WTC11 (cell line): Measurements from ENCODE around the gene BMP6. TPM values are rescaled to one million over a fixed set of nuclear protein-coding genes. Genes with fewer than 3 reads are reported as not detected.

Experiments
- ATAC-seq: fragments of 200-7000 bp; cut with Tn5 transposase; 2 replicates; pipeline ENCODE4 v1.10.0; 2021; ENCODE audit warnings: mild to moderate bottlenecking, moderate library complexity
- CTCF ChIA-PET: fragments of 300-600 bp; sonication (Branson Sonifier 250); formaldehyde crosslinking; loops from one replicate; lab custom pipeline; 2021; ENCODE audit warnings: antibody characterized with exemption; lab: Charles Lee
- POLR2A ChIA-PET: fragments of 350-600 bp; sonication (Branson Sonifier 250); formaldehyde crosslinking; loops from one replicate; lab custom pipeline; 2021; ENCODE audit warnings: antibody characterized with exemption; lab: Charles Lee
- DNase-seq: peaks from one replicate; pipeline ENCODE4 v3.0.0; 2021; ENCODE audit warnings: low spot score
- H3K27ac Mint-ChIP-seq: 2 replicates; pipeline ENCODE4 v1.8.0; 2021; ENCODE audit warnings: mixed read lengths
- H3K27me3 Mint-ChIP-seq: 2 replicates; pipeline ENCODE4 v1.8.0; 2021; ENCODE audit warnings: low read depth, mild to moderate bottlenecking, moderate library complexity, mixed read lengths
- H3K36me3 Mint-ChIP-seq: 2 replicates; pipeline ENCODE4 v1.8.0; 2021; ENCODE audit warnings: mixed read lengths
- H3K4me1 Mint-ChIP-seq: 2 replicates; pipeline ENCODE4 v1.8.0; 2022; ENCODE audit warnings: mixed read lengths
- H3K4me3 Mint-ChIP-seq: 2 replicates; pipeline ENCODE4 v1.8.0; 2021; ENCODE audit warnings: mild to moderate bottlenecking, moderate library complexity, mixed read lengths
- H3K9me3 Mint-ChIP-seq: 2 replicates; pipeline ENCODE4 v1.8.0; 2021; ENCODE audit warnings: mixed read lengths
- CREM ChIP-seq: sonication (generic); formaldehyde crosslinking; IDR thresholded peaks from 2 replicates; pipeline ENCODE4 v1.8.1; 2022; ENCODE audit warnings: mild to moderate bottlenecking, missing genetic modification reagents, moderate library complexity
- GABPB1 ChIP-seq: sonication (generic); formaldehyde crosslinking; IDR thresholded peaks from 2 replicates; pipeline ENCODE4 v1.8.1; 2023; ENCODE audit warnings: mild to moderate bottlenecking, missing genetic modification reagents
- GRHL2 ChIP-seq: fragments of 250-450 bp; sonication (Bioruptor Pico); IDR thresholded peaks from 2 replicates; pipeline ENCODE4 v1.8.0; 2022; ENCODE audit warnings: mild to moderate bottlenecking, moderate library complexity; ENCODE audit not compliant: insufficient replicate concordance, severe bottlenecking
- MXD4 ChIP-seq: fragments of 250-450 bp; sonication (Bioruptor Pico); IDR thresholded peaks from 2 replicates; pipeline ENCODE4 v1.8.0; 2021; ENCODE audit warnings: mild to moderate bottlenecking, moderate library complexity, borderline replicate concordance
- NFE2L1 ChIP-seq: sonication (generic); formaldehyde crosslinking; IDR thresholded peaks from 2 replicates; pipeline ENCODE4 v1.8.1; 2023; ENCODE audit warnings: missing genetic modification reagents
- NR2C2 ChIP-seq: sonication (generic); formaldehyde crosslinking; IDR thresholded peaks from 2 replicates; pipeline ENCODE4 v1.8.0; 2022; ENCODE audit warnings: mild to moderate bottlenecking, missing genetic modification reagents
- SOX15 ChIP-seq: fragments of 250-450 bp; sonication (Bioruptor Pico); IDR thresholded peaks from 2 replicates; pipeline ENCODE4 v1.9.0; 2021; ENCODE audit warnings: mild to moderate bottlenecking
- TEAD1 ChIP-seq: sonication (generic); formaldehyde crosslinking; IDR thresholded peaks from 2 replicates; pipeline ENCODE4 v1.8.0; 2022; ENCODE audit warnings: mild to moderate bottlenecking, missing genetic modification reagents
- ZNF138 ChIP-seq: sonication (generic); formaldehyde crosslinking; conservative IDR thresholded peaks from 2 replicates; pipeline ENCODE4 v1.8.1; 2022; ENCODE audit warnings: mild to moderate bottlenecking, moderate library complexity, missing genetic modification reagents
- ZNF671 ChIP-seq: fragments of 250-450 bp; sonication (Bioruptor Pico); IDR thresholded peaks from 2 replicates; pipeline ENCODE4 v1.8.0; 2021; ENCODE audit warnings: mild to moderate bottlenecking
- total RNA-seq: library from RNA; stranded (reverse); gene quantifications from 3 replicates; pipeline ENCODE4 v1.2.3, GENCODE V29; 2021
- TF ChIP-seq, protein P1 (sequence below): sonication (generic); formaldehyde crosslinking; IDR thresholded peaks from 2 replicates; pipeline ENCODE4 v1.8.0; 2023; ENCODE audit warnings: mild to moderate bottlenecking, missing genetic modification reagents
- TF ChIP-seq, protein P2 (sequence below): sonication (generic); formaldehyde crosslinking; IDR thresholded peaks from 2 replicates; pipeline ENCODE4 v1.8.1; 2022; ENCODE audit warnings: mild to moderate bottlenecking, moderate library complexity, missing genetic modification reagents
- TF ChIP-seq, protein P3 (sequence below): fragments of 250-450 bp; sonication (Bioruptor Pico); IDR thresholded peaks from 2 replicates; pipeline ENCODE4 v1.9.0; 2021; ENCODE audit warnings: mild to moderate bottlenecking
- TF ChIP-seq, protein P4 (sequence below): sonication (generic); formaldehyde crosslinking; IDR thresholded peaks from 2 replicates; pipeline ENCODE4 v1.8.1; 2023; ENCODE audit warnings: mild to moderate bottlenecking, missing genetic modification reagents, borderline replicate concordance
- TF ChIP-seq, protein P5 (sequence below): sonication (generic); formaldehyde crosslinking; IDR thresholded peaks from 2 replicates; pipeline ENCODE4 v1.8.1; 2023; ENCODE audit warnings: mild to moderate bottlenecking, missing genetic modification reagents
- TF ChIP-seq, protein P6 (sequence below): fragments of 250-450 bp; sonication (Bioruptor Pico); IDR thresholded peaks from 2 replicates; pipeline ENCODE4 v2.1.2; 2022; ENCODE audit warnings: mild to moderate bottlenecking, moderate library complexity
- TF ChIP-seq, protein P7 (sequence below): sonication (generic); formaldehyde crosslinking; IDR thresholded peaks from 2 replicates; pipeline ENCODE4 v1.8.1; 2023; ENCODE audit warnings: mild to moderate bottlenecking, missing genetic modification reagents
- TF ChIP-seq, protein P8 (sequence below): sonication (generic); formaldehyde crosslinking; conservative IDR thresholded peaks from 2 replicates; pipeline ENCODE4 v1.8.1; 2023; ENCODE audit warnings: mild to moderate bottlenecking, low read depth, missing genetic modification reagents, moderate library complexity

BMP6 gene
- total RNA-seq, 1 experiment from 2014 or later = 1.0 TPM

DNA sequence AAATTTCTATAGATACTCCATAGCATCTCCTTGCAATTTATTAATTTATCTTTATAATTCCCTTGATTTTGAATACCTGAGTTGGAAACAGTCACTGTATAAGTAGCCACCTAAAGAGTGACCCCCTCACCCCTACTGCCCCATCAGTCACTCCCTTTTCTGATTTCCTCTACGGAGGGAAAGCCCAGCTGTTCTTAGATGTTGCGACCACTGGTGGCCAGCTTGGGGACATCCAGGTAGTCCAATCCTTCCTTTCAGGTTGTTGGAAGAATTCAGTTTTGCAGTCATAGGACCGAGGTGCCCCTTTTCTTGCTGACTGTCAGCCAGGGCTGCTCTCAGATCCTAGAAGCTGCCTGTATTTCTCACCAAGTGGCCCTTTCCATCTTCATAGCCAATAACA, 87.8 kb downstream of the BMP6 start:
- POLR2A ChIA-PET = no interaction called here
- no peaks in the 10 kb centered on the region for H3K4me1 Mint-ChIP-seq
- no peak overlapping the region for H3K4me3 Mint-ChIP-seq
- CTCF ChIA-PET = interaction anchor here (0.6 to 1.9 kb wide), 7 partner anchors 11 to 668 kb away, joined by 3 to 9 read pairs (median 4); no protein-coding TSS in a partner anchor
- peaks cover 6% of the 10 kb centered on the region for H3K9me3 Mint-ChIP-seq
- TF ChIP-seq, protein P1, sequence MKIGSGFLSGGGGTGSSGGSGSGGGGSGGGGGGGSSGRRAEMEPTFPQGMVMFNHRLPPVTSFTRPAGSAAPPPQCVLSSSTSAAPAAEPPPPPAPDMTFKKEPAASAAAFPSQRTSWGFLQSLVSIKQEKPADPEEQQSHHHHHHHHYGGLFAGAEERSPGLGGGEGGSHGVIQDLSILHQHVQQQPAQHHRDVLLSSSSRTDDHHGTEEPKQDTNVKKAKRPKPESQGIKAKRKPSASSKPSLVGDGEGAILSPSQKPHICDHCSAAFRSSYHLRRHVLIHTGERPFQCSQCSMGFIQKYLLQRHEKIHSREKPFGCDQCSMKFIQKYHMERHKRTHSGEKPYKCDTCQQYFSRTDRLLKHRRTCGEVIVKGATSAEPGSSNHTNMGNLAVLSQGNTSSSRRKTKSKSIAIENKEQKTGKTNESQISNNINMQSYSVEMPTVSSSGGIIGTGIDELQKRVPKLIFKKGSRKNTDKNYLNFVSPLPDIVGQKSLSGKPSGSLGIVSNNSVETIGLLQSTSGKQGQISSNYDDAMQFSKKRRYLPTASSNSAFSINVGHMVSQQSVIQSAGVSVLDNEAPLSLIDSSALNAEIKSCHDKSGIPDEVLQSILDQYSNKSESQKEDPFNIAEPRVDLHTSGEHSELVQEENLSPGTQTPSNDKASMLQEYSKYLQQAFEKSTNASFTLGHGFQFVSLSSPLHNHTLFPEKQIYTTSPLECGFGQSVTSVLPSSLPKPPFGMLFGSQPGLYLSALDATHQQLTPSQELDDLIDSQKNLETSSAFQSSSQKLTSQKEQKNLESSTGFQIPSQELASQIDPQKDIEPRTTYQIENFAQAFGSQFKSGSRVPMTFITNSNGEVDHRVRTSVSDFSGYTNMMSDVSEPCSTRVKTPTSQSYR = no peak
- no peak for TF ChIP-seq MXD4 (CRISPR knock-in tag)
- TF ChIP-seq GABPB1 = no peak
- TF ChIP-seq, protein P2, sequence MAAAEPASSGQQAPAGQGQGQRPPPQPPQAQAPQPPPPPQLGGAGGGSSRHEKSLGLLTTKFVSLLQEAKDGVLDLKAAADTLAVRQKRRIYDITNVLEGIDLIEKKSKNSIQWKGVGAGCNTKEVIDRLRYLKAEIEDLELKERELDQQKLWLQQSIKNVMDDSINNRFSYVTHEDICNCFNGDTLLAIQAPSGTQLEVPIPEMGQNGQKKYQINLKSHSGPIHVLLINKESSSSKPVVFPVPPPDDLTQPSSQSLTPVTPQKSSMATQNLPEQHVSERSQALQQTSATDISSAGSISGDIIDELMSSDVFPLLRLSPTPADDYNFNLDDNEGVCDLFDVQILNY (CRISPR knock-in tag) = no peak
- TF ChIP-seq, protein P3, sequence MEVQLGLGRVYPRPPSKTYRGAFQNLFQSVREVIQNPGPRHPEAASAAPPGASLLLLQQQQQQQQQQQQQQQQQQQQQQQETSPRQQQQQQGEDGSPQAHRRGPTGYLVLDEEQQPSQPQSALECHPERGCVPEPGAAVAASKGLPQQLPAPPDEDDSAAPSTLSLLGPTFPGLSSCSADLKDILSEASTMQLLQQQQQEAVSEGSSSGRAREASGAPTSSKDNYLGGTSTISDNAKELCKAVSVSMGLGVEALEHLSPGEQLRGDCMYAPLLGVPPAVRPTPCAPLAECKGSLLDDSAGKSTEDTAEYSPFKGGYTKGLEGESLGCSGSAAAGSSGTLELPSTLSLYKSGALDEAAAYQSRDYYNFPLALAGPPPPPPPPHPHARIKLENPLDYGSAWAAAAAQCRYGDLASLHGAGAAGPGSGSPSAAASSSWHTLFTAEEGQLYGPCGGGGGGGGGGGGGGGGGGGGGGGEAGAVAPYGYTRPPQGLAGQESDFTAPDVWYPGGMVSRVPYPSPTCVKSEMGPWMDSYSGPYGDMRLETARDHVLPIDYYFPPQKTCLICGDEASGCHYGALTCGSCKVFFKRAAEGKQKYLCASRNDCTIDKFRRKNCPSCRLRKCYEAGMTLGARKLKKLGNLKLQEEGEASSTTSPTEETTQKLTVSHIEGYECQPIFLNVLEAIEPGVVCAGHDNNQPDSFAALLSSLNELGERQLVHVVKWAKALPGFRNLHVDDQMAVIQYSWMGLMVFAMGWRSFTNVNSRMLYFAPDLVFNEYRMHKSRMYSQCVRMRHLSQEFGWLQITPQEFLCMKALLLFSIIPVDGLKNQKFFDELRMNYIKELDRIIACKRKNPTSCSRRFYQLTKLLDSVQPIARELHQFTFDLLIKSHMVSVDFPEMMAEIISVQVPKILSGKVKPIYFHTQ = no peak
- no peak for TF ChIP-seq ZNF138
- TF ChIP-seq NFE2L1 (CRISPR knock-in tag) = no peak
- TF ChIP-seq ZNF671 (CRISPR knock-in tag) = no peak
- TF ChIP-seq SOX15 (CRISPR knock-in tag) = no peak
- TF ChIP-seq TEAD1 (CRISPR knock-in tag) = no peak
- TF ChIP-seq, protein P4, sequence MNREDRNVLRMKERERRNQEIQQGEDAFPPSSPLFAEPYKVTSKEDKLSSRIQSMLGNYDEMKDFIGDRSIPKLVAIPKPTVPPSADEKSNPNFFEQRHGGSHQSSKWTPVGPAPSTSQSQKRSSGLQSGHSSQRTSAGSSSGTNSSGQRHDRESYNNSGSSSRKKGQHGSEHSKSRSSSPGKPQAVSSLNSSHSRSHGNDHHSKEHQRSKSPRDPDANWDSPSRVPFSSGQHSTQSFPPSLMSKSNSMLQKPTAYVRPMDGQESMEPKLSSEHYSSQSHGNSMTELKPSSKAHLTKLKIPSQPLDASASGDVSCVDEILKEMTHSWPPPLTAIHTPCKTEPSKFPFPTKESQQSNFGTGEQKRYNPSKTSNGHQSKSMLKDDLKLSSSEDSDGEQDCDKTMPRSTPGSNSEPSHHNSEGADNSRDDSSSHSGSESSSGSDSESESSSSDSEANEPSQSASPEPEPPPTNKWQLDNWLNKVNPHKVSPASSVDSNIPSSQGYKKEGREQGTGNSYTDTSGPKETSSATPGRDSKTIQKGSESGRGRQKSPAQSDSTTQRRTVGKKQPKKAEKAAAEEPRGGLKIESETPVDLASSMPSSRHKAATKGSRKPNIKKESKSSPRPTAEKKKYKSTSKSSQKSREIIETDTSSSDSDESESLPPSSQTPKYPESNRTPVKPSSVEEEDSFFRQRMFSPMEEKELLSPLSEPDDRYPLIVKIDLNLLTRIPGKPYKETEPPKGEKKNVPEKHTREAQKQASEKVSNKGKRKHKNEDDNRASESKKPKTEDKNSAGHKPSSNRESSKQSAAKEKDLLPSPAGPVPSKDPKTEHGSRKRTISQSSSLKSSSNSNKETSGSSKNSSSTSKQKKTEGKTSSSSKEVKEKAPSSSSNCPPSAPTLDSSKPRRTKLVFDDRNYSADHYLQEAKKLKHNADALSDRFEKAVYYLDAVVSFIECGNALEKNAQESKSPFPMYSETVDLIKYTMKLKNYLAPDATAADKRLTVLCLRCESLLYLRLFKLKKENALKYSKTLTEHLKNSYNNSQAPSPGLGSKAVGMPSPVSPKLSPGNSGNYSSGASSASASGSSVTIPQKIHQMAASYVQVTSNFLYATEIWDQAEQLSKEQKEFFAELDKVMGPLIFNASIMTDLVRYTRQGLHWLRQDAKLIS (CRISPR knock-in tag) = no peak
- TF ChIP-seq, protein P5, sequence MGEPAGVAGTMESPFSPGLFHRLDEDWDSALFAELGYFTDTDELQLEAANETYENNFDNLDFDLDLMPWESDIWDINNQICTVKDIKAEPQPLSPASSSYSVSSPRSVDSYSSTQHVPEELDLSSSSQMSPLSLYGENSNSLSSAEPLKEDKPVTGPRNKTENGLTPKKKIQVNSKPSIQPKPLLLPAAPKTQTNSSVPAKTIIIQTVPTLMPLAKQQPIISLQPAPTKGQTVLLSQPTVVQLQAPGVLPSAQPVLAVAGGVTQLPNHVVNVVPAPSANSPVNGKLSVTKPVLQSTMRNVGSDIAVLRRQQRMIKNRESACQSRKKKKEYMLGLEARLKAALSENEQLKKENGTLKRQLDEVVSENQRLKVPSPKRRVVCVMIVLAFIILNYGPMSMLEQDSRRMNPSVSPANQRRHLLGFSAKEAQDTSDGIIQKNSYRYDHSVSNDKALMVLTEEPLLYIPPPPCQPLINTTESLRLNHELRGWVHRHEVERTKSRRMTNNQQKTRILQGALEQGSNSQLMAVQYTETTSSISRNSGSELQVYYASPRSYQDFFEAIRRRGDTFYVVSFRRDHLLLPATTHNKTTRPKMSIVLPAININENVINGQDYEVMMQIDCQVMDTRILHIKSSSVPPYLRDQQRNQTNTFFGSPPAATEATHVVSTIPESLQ (CRISPR knock-in tag) = no peak
- no peaks in the 10 kb centered on the region for H3K27me3 Mint-ChIP-seq
- peak; percentile 96 for ATAC-seq
- peak; percentile 38 for DNase-seq
- no peaks in the 10 kb centered on the region for H3K36me3 Mint-ChIP-seq
- no peak overlapping the region for H3K27ac Mint-ChIP-seq

DNA sequence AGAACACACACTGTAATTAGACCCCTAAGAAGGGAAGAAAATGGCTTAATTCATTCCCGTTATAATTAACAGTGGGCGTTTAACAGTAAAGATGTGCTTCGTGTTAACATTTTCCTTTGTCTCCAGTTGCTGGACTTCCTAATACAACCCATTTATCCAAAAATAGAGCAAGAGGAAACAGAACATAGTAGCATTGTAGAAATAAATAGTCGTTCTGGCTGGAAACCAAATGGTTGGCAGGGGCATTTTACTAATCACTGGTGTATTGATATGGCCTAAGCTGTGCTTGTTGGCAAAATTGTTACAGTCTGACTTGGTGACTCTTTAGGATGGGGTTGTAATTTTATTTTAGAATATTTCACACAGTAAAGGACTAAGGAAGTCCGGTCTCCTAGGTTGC, 89.8 kb downstream of the BMP6 start:
- ChIA-PET CTCF (no interaction called here), POLR2A (no interaction called here)
- ATAC-seq (no peak), DNase-seq (no peak)
- Mint-ChIP-seq H3K4me3 (no peak overlapping the region), H3K9me3 (peaks cover 6% of the 10 kb centered on the region), H3K27ac (no peak overlapping the region), H3K4me1 (no peaks in the 10 kb centered on the region), H3K27me3 (no peaks in the 10 kb centered on the region), H3K36me3 (no peaks in the 10 kb centered on the region)
- no peak for TF ChIP-seq NR2C2 (CRISPR knock-in tag)
- TF ChIP-seq, protein P6, sequence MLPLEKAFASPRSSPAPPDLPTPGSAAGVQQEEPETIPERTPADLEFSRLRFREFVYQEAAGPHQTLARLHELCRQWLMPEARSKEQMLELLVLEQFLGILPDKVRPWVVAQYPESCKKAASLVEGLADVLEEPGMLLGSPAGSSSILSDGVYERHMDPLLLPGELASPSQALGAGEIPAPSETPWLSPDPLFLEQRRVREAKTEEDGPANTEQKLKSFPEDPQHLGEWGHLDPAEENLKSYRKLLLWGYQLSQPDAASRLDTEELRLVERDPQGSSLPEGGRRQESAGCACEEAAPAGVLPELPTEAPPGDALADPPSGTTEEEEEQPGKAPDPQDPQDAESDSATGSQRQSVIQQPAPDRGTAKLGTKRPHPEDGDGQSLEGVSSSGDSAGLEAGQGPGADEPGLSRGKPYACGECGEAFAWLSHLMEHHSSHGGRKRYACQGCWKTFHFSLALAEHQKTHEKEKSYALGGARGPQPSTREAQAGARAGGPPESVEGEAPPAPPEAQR = no peak
- TF ChIP-seq, protein P7, sequence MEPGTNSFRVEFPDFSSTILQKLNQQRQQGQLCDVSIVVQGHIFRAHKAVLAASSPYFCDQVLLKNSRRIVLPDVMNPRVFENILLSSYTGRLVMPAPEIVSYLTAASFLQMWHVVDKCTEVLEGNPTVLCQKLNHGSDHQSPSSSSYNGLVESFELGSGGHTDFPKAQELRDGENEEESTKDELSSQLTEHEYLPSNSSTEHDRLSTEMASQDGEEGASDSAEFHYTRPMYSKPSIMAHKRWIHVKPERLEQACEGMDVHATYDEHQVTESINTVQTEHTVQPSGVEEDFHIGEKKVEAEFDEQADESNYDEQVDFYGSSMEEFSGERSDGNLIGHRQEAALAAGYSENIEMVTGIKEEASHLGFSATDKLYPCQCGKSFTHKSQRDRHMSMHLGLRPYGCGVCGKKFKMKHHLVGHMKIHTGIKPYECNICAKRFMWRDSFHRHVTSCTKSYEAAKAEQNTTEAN = no peak
- TF ChIP-seq, protein P8, sequence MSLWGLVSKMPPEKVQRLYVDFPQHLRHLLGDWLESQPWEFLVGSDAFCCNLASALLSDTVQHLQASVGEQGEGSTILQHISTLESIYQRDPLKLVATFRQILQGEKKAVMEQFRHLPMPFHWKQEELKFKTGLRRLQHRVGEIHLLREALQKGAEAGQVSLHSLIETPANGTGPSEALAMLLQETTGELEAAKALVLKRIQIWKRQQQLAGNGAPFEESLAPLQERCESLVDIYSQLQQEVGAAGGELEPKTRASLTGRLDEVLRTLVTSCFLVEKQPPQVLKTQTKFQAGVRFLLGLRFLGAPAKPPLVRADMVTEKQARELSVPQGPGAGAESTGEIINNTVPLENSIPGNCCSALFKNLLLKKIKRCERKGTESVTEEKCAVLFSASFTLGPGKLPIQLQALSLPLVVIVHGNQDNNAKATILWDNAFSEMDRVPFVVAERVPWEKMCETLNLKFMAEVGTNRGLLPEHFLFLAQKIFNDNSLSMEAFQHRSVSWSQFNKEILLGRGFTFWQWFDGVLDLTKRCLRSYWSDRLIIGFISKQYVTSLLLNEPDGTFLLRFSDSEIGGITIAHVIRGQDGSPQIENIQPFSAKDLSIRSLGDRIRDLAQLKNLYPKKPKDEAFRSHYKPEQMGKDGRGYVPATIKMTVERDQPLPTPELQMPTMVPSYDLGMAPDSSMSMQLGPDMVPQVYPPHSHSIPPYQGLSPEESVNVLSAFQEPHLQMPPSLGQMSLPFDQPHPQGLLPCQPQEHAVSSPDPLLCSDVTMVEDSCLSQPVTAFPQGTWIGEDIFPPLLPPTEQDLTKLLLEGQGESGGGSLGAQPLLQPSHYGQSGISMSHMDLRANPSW (CRISPR knock-in tag) = no peak
- TF ChIP-seq GRHL2 (CRISPR knock-in tag) = no peak
- TF ChIP-seq CREM (CRISPR knock-in tag) = no peak
